Fibroblast of skin of abdomen (primary cell): ENCODE results near the gene LIX1L. TPM values are rescaled to one million over a fixed set of nuclear protein-coding genes. Genes with fewer than 3 reads are reported as not detected.
A peak's percentile ranks its signal among the peaks of the same experiment; 100 is the strongest.

ENCODE experiments used
- DNase-seq: peaks from one replicate; pipeline ENCODE4 v3.0.0-alpha.2; 2013
- polyA plus RNA-seq, 2 experiments: library from polyadenylated mRNA; unstranded; fragments of 120-200 nt; gene quantifications; one replicate each; pipeline ENCODE4 v1.2.1, GENCODE V29; 2013; ENCODE audit not compliant: insufficient read length in 2 of 2

Gene LIX1L
- polyA plus RNA-seq (2013, experiment 1 of 2; ENCODE audit: insufficient read length) = 34.1 TPM
- 32.6 TPM for polyA plus RNA-seq (2013, experiment 2 of 2; ENCODE audit: insufficient read length)

GRCh38 chr1:145957443-145958319 is at the start of gene LIX1L:
TSS of gene LIX1L (minus strand) at chr1:145958017. CDS start at chr1:145957927, 90 bp downstream.
- peak; percentile 97 for DNase-seq

GRCh38 chr1:146001709-146002108 is 43.9 kb upstream of the LIX1L start:
- DNase-seq = no peak

- DNase-seq = no peak
Measured at GRCh38 chr1:145999321-146000024, 41.7 kb upstream of the LIX1L start.

GRCh38 chr1:145997718-145998023 is 39.9 kb upstream of the LIX1L start:
- DNase-seq = no peak

- DNase-seq = no peak
Measured at GRCh38 chr1:145997016-145997717, 39.4 kb upstream of the LIX1L start.

- peak; percentile 97 for DNase-seq
Measured at GRCh38 chr1:145996433-145997015, 38.7 kb upstream of the LIX1L start, which contains the start of gene TXNIP. TSS of gene TXNIP (minus strand) at chr1:145996579. CDS start at chr1:145996266, 313 bp downstream.

DNA sequence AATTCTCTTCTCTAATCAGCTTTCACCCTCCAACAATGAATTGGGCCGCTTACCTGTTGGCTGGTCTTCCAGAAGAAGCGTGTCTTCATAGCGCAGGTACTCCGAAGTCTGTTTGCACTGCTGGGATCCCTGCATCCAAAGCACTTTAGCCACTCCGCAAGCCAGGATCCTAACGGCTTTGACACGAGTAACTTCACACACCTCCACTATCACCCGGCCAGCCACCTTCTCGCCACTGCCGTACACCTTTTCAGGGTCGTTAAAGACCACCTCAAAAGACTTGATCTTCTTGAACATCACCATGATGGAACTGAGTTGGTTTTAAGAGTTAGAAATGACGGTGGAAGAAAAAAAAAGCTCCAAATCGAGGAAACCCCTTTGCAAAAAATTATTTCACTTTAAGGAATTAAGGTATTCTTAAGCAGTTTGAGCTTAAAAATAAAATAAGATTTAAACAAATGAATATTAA is 38.2 kb upstream of the LIX1L start:
- DNase-seq = no peak

- no peak for DNase-seq
Measured at GRCh38 chr1:145995148-145995881, 37.5 kb upstream of the LIX1L start.

- DNase-seq = no peak
Measured at GRCh38 chr1:145994391-145995120, 36.7 kb upstream of the LIX1L start.

- DNase-seq = no peak
Measured at GRCh38 chr1:145993618-145994390, 36.0 kb upstream of the LIX1L start.

- DNase-seq = no peak
Measured at GRCh38 chr1:145992958-145993617, 35.3 kb upstream of the LIX1L start.

DNA sequence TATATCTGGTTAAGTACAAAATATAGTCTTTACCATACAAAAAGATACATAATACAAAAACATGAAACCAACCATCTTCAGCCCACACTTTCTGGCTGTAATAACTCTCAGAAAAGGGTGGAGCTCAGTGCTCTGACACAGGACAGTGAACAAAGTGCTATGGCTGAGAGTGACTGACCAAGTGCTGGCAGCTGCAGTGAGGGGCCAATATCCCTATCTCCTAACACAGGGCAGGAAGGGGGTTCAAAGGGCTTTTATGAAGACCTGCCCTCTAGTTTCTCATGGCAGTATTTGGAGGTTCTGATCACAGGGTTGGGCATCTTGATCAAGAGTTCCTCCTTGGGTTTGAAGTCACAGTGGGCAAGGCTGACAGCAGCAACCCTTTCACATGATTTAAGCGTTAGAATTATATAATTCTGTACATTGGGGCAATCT is 34.7 kb upstream of the LIX1L start:
- no peak for DNase-seq

DNA sequence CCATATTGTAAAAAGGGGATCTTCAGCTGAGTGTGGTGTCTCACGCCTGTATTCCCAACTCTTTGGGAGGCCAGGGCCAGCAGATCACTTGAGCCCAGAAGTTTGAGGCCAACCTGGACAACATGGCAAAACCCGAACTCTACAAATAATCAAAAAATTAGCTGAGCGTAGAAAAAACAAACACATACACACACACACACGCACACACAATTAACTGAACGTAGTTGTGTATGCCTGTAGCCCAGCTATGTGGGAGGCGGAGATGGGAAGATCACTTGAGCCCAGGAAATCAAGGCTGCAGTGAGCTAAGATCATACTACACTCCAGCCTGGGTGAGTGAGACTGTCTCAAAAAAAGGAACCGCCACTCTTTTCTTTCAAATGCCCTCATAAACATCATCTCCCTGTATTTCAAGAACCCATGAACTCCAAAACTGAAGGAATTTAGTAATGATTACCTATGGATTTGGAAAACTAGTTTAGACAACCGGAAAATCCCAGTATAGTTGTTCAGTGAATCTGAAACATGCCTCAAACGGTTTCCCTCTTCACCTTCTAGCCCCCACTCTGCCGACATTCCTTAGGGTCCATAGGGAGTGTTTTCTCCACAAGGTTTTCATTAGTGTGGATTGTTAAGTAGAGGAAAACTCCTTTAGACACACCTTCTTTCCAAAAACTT is 34.1 kb upstream of the LIX1L start:
- DNase-seq = no peak

DNA sequence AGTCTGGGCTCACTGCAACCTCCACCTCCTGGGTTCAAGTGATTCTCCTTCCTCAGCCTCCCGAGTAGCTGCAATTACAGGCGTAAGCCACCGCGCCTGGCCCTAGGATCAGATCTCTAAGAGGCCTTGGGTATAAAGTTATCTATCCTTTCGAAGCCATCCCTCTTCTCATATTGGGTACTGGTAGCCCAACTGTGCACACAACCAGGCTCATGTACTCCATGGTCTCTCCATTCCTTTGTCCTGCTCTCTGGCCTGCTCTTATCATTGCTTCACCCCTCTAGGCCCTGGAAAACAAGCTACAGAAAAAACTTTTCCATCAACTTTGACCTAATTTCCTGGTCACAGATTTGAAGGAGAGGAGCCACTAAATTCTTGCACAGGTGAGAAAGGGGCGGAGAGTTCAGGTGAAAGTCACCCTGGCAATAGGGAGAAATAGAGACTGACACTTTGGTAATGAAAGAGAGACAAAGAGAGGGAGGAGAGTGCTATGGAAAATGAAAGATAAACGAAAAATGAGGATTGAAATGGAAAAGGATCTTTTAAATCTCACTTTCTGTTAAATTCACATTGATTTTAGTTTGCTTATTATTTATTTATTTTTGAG is 32.5 kb upstream of the LIX1L start:
- no peak for DNase-seq

- no peak for DNase-seq
Measured at GRCh38 chr1:145988773-145989172, 31.0 kb upstream of the LIX1L start.

DNA sequence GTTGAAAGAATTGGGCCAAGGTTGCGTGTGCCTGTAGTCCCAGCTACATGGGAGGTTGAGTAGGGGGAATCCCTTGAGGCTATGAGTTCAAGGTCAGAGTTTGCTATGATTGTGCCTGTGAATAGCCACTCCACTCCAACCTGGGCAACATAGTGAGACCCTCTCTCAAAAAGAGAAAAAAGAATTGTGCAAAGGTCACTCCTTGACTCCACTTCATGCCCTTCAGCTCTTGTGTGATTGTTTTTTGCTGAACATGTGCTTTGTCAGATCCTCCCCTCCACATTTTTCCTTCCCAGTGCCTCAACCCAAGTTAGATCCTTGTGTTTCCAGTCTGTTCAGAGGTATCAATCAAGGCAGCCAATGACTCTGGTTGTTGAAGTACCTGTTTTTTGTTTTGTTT is 30.1 kb upstream of the LIX1L start:
- no peak for DNase-seq

DNA sequence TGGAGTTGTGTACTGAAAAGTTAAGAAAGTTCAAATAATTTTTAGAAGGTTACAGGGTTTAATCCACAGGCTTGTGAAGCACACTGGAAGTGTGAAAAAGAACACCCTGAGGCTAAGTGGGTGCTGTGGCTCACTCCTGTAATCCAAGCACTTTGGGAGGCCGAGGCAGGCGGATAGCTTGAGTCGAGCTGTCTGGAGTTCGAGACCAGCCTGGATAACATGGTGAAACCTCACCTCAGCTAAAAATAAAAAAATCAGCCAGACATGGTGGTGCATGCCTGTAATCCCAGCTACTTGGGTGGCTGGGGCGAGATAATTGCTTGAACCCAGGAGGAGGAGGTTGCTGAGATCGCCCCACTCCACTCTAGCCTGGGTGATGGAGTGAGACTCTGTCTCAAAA is 28.7 kb upstream of the LIX1L start:
- no peak for DNase-seq
